Muscle of arm (tissue), 12 donors: ENCODE results near the gene HCAR3. TPM values are rescaled to one million over a fixed set of nuclear protein-coding genes. Genes with fewer than 3 reads are reported as not detected.
"Not testable (repeated sequence)": the region's sequence is repeated elsewhere in the genome, so short reads cannot be mapped to it uniquely, and the experiment has no call there.

Experiments used
- DNase-seq: peaks from one replicate; pipeline ENCODE4 v3.0.0-alpha.2; 2013
- polyA plus RNA-seq, 12 donors: library from polyadenylated mRNA; unstranded; fragments of 120-200 nt; gene quantifications; one replicate each; pipeline ENCODE4 v1.2.1, GENCODE V29; 2013; ENCODE audit not compliant: insufficient read length in 12 of 12

HCAR3 gene
- polyA plus RNA-seq, 12 donors, result 0.13 to 4.2 (median 0.59) TPM; not detected in 7

DNA sequence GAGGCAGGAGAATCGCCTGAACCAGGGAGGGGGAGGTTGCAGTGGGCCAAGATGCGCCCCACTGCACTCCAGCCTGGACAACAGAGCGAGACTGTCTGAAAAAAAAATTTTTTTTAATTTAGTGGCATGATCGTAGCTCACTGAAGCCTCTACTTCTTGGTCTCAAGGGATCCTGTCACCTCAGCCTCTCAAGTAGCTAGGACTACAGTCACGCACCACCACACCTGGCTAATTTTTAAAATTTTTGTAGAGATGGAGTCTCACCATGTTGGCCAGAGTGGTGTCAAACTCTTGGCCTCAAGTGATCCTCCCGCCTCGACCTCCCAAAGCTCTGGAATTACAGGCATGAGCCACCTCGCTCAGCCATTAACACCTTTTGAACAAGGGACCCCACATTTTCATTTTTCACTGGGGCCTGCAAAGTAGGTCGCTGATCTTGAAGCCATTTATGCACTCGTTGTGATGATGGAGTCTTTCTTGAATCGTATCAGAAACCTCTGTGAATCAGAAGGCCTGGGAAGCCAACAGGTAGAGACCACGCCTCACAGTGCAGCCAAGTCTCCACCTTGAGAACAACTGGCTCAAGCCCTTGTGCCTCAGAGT is 8.1 kb upstream of the HCAR3 start:
- DNase-seq, result no peak

- no peak for DNase-seq
These were observed 5.8 kb upstream of the HCAR3 start for GRCh38 chr12:122722387-122722786.

DNA sequence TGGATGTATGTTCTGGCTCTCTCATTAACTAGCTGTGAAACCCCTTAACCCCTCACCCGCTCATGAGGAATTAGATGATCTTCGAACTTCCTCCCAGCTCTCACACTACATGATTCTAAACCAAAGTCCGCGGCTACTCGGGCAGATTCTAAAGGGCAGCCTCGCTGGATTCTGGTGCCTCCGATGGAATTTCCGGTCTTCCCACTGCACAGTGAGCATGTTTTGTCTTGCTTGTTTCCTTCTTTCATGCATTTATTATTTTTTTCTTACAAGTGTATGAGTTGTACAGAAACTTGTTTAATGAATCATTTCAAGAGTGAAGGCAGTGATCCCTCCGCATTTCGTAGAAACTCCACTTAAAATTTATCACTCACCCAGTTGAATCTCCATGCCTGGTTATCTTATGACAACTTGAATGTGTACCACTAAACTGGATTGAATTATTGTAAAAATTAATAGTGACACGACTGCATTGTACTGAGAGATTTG is 4.5 kb upstream of the HCAR3 start:
- no peak for DNase-seq

DNA sequence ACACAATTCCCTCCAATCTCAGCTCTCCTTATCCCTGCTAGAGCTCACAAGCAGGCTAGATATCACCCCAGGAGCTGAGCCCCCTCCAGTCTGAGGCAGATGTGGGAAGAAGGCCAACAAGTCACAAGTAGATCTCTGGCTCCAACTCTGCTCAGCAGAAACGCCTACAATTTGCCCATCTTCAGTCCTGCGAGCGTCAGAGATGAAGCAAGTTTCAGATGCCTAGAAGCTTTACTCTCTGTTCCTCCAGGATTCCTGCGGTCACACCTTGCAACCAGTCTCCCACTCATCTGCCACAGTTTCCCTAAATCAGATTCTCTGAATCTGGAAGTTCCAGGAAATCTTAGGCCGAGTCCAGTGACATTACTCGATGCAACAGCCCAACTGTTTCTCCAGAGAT is 1.4 kb downstream of the HCAR3 start:
- DNase-seq, result not testable (repeated sequence)

DNA sequence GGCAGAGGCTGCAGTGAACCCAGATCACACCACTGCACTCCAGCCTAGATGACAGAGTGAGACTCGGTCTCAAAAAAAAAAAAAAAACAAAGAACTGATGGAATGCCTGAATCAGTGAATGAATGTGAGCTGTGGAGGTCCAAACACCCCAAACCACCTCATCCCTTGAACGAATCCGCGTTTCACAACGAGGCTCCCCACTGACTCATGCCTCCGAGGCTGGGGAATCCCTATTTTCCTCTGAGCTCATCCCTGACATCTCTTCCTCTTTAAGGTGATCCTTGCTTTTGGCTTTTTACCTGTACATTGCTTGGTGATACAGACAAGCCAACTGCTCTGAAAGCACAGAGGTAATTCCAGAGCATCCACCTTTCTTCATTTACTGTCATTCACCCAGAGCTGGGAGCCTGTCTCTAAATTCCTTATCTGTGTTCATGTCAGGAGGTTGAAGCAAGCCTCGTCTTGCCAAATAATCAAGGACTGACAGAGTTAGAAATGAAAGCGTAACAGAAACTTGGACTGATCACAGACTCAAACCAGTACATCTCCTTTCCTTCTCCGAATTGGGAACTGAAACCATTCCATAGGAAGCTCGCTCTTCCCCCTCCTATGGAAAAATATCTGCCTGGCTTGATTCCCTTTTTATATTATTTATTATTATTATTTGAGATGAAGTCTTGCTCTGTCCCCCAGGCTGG is 3.0 kb downstream of the HCAR3 start:
- not testable (repeated sequence) for DNase-seq

GRCh38 chr12:122711266-122711665 is 5.3 kb downstream of the HCAR3 start:
- not testable (repeated sequence) for DNase-seq

GRCh38 chr12:122710341-122710740 is 6.3 kb downstream of the HCAR3 start:
- not testable (repeated sequence) for DNase-seq

DNA sequence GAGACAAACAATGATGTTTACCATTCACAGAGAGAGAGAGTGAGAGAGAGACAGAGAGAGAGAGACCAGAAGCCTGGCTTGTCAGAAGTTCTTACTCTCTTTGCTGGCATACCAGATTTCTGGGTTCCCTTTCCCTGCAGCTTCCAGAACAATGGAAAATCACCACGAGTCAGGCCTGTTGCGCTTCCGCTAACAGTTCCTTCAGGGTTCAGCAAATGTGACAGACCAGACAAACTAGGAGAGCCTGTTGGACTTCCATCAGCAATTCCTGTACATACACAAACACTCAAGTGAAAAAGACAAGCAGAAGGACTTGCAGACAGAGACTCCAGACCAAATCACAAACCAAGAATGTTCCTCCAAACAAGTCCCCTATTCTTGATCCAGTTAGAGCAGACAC is 7.3 kb downstream of the HCAR3 start:
- not testable (repeated sequence) for DNase-seq

- DNase-seq, result not testable (repeated sequence)
These were observed 12.8 kb downstream of the HCAR3 start for GRCh38 chr12:122703841-122704240.

- DNase-seq, result not testable (repeated sequence)
These were observed 13.6 kb downstream of the HCAR3 start, which contains the start of gene HCAR2 for GRCh38 chr12:122702890-122703611. Gene HCAR2 (minus strand): TSS chr12:122703357. CDS start chr12:122703283, 74 bp downstream.

DNA sequence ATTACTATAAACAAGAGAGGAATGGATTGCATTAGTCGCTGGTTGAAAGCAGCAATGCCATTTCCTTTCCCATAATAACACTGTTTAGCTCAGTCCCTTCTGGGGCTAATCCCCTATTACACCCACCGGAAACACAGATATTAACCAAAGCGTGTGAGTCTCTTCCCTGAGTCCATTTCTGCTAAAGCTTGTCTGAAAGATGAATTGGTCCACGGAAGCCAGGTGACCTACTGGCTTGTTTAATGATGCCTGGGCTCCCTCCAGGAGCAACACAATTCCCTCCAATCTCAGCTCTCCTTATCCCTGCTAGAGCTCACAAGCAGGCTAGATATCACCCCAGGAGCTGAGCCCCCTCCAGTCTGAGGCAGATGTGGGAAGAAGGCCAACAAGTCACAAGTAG is 15.1 kb downstream of the HCAR3 start:
- not testable (repeated sequence) for DNase-seq

DNA sequence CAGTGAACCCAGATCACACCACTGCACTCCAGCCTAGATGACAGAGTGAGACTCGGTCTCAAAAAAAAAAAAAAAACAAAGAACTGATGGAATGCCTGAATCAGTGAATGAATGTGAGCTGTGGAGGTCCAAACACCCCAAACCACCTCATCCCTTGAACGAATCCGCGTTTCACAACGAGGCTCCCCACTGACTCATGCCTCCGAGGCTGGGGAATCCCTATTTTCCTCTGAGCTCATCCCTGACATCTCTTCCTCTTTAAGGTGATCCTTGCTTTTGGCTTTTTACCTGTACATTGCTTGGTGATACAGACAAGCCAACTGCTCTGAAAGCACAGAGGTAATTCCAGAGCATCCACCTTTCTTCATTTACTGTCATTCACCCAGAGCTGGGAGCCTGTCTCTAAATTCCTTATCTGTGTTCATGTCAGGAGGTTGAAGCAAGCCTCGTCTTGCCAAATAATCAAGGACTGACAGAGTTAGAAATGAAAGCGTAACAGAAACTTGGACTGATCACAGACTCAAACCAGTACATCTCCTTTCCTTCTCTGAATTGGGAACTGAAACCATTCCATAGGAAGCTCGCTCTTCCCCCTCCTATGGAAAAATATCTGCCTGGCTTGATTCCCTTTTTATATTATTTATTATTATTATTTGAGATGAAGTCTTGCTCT is 16.4 kb downstream of the HCAR3 start:
- not testable (repeated sequence) for DNase-seq

GRCh38 chr12:122696922-122697321 is 19.7 kb downstream of the HCAR3 start:
- DNase-seq, result not testable (repeated sequence)

GRCh38 chr12:122691566-122691965 is 25.0 kb downstream of the HCAR3 start:
- no peak for DNase-seq

DNA sequence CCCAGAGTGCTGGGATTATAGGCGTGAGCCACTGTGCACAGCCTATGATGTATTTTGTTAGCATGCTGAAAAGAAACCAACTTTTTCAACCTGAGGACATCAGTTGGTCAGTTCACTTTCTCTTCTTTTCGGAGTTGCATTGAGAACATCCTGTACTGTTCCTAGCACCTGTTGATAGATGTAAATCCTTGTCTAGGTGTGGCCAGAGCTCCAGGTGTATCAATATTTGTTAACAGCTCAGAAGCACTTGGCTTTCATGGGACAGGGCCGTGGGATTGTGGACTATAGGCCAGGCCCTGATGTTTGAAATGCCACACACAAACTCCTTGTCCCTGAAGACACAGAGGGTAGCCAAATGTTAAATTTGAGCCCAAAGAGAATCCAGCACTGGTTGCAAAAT is 28.3 kb downstream of the HCAR3 start:
- DNase-seq, result no peak

- DNase-seq, result no peak
These were observed 29.5 kb downstream of the HCAR3 start for GRCh38 chr12:122687086-122687485.

DNA sequence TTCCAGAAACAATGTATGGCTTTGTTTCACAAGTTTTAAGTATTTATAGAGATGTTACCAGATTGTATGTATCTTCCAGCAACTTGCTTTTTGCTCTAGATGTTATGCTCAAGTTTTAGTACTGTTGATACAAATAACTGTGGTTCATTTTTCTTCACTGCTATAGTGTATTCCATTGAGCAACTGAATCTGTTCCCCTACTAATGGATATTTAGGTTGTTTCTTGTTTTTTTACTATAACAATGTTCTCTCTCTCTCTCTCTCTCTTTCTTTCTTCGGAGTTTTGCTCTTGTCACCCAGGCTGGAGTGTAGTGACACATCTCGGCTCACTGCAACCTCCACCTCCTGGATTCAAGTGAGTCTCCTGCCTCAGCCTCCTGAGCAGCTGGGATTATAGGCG is 30.1 kb downstream of the HCAR3 start:
- DNase-seq, result no peak

GRCh38 chr12:122684297-122684813 is 32.3 kb downstream of the HCAR3 start:
- DNase-seq, result no peak

DNA sequence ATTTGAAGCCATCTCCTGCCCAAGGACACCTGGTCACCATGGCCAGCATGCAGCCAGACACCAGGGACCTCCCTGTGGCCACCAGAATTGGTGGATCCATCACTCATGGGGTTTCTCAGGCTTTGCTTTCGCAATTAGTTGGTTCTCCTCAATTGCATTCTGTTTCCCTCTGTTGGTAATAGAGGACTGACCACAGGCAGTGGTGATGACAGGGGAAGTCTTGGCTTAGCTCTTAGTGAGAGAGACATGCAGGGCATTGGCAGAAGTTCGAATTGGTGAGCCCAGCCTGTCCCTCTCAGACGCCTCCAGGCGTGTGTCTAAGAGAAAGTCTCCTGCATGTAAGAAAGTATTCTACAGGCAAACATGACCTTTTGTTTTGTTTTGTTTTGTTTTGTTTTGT is 34.8 kb downstream of the HCAR3 start:
- no peak for DNase-seq

DNA sequence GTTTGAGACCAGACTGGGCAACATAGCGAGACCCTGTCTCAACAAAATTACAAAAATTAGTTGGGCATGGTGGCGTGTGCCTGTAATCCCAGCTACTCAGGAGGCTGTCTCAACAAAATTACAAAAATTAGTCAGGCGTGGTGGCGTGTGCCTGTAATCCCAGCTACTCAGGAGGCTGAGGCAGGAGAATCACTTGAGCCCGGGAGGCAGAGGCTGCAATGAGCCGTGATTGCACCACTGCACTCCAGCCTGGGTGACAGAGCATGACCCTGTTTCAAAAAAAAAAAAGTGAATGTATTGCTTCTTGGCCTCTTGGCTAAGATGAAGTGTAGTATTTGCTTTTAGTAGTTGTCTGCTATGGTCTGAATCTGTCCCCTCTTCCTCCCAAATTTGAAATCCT is 35.6 kb downstream of the HCAR3 start:
- not testable (repeated sequence) for DNase-seq

- not testable (repeated sequence) for DNase-seq
These were observed 39.8 kb downstream of the HCAR3 start for GRCh38 chr12:122676781-122677180.

GRCh38 chr12:122676015-122676414 is 40.6 kb downstream of the HCAR3 start:
- not testable (repeated sequence) for DNase-seq
